Left cardiac atrium (tissue), 4 donors: Measurements from ENCODE around the gene CDC14C. TPM values are rescaled to one million over a fixed set of nuclear protein-coding genes. Genes with fewer than 3 reads are reported as not detected.
"Not testable (repeated sequence)": the region's sequence is repeated elsewhere in the genome, so short reads cannot be mapped to it uniquely, and the experiment has no call there.

ENCODE experiments used
- ATAC-seq, 2 donors: fragments of 200-7000 bp; cut with Tn5 transposase; one replicate each; pipeline ENCODE4 v1.9.1; 2020; ENCODE audit warnings: mild to moderate bottlenecking in 2 of 2, moderate library complexity in 2 of 2
- DNase-seq: peaks from one replicate; pipeline ENCODE4 v3.0.0-alpha.2; 2020
- intact Hi-C, 2 donors: fragments of 100-400 bp; cut with DNase I; formaldehyde crosslinking; loops; one replicate each; pipeline versions ENCODE4 v1.14.1 to v1.15.1; 2022 to 2023
- long read RNA-seq: library from polyadenylated mRNA; unstranded; transcript quantifications from one replicate; pipeline ENCODE4 v2.0.0, GENCODE V29; 2021
- total RNA-seq, 2 donors: library from RNA; stranded (reverse); fragmentation: NEBNext Ultra II Directional; extraction: Animal tissue kit (Norgen Biotek cat#: 25700); gene quantifications; one replicate each; pipeline ENCODE4 v1.2.1, GENCODE V29; 2021
- donor health status: DM: no; HTN: yes; CAD: no.
- donor health status: DM: no; HTN: yes; CAD: no; lungs with severe emphysema.
- donor health status: DM: yes; HTN: yes; CAD: no.
- donor health status: Dilated cardiomyopathy.

CDC14C gene
- not detected for total RNA-seq
- long read RNA-seq: 0 reads

GRCh38 chr7:48924433-48924832 lies at the start of gene CDC14C:
Gene CDC14C (plus strand): TSS chr7:48924547. CDS start chr7:48924673, 126 bp downstream.
- DNase-seq (no peak), ATAC-seq (no peak)
- intact Hi-C loops: no loop called here

GRCh38 chr7:48875045-48875916 lies 49.1 kb upstream of the CDC14C start:
- DNase-seq (peak; percentile 39), ATAC-seq (peak; percentile 57 to 68)
- intact Hi-C loops: loop anchor here (5.0 to 10.0 kb wide), 3 partner anchors 450 to 540 kb away; no protein-coding TSS in a partner anchor

- DNase-seq: no peak
- no peak for ATAC-seq
- intact Hi-C loops: loop anchor here (5.0 to 10.0 kb wide), 3 partner anchors 451 to 541 kb away; no protein-coding TSS in a partner anchor
Observed at GRCh38 chr7:48876087-48876486, 48.3 kb upstream of the CDC14C start.

- intact Hi-C loops: no loop called here
- DNase-seq (no peak), ATAC-seq (no peak)
Observed at GRCh38 chr7:48880851-48881250, 43.5 kb upstream of the CDC14C start.

GRCh38 chr7:48887500-48887899 lies 36.8 kb upstream of the CDC14C start:
- ATAC-seq (peak in 1 of 2 donors; percentile 82), DNase-seq (peak; percentile 30)
- intact Hi-C loops: no loop called here

GRCh38 chr7:48894574-48894973 lies 29.8 kb upstream of the CDC14C start:
- no peak for ATAC-seq
- no peak for DNase-seq
- intact Hi-C loops: no loop called here

GRCh38 chr7:48899932-48900331 lies 24.4 kb upstream of the CDC14C start:
- DNase-seq: no peak
- intact Hi-C loops: no loop called here
- no peak for ATAC-seq

- intact Hi-C loops: no loop called here
- DNase-seq (no peak), ATAC-seq (no peak)
Observed at GRCh38 chr7:48901966-48902365, 22.4 kb upstream of the CDC14C start.

- no peak for ATAC-seq
- intact Hi-C loops: no loop called here
Observed at GRCh38 chr7:48904975-48905374, 19.4 kb upstream of the CDC14C start.

GRCh38 chr7:48905686-48906085 lies 18.7 kb upstream of the CDC14C start:
- intact Hi-C loops, DNase-seq, ATAC-seq: not testable (repeated sequence)

More at GRCh38 chr7:48904975-48905374, 19.4 kb upstream of the CDC14C start:
- DNase-seq: no peak

GRCh38 chr7:48909887-48910286 lies 14.5 kb upstream of the CDC14C start:
- ATAC-seq, intact Hi-C loops, DNase-seq: not testable (repeated sequence)

- ATAC-seq (no peak), DNase-seq (no peak)
- intact Hi-C loops: no loop called here
Observed at GRCh38 chr7:48931481-48931880, 7.1 kb downstream of the CDC14C start.

GRCh38 chr7:48932126-48932910 lies 8.0 kb downstream of the CDC14C start:
- ATAC-seq: peak in 1 of 2 donors; percentile 78
- no peak for DNase-seq

GRCh38 chr7:48933549-48934085 lies 9.3 kb downstream of the CDC14C start:
- intact Hi-C loops: no loop called here

More at GRCh38 chr7:48932126-48932910, 8.0 kb downstream of the CDC14C start:
- intact Hi-C loops: no loop called here

GRCh38 chr7:48938539-48939295 lies 14.4 kb downstream of the CDC14C start:
- DNase-seq: peak; percentile 52
- intact Hi-C loops: no loop called here

More at GRCh38 chr7:48933549-48934085, 9.3 kb downstream of the CDC14C start:
- DNase-seq (no peak), ATAC-seq (no peak)

GRCh38 chr7:48943279-48943990 lies 19.1 kb downstream of the CDC14C start:
- ATAC-seq (peak in 1 of 2 donors; percentile 67), DNase-seq (no peak)
- intact Hi-C loops: no loop called here

More at GRCh38 chr7:48938539-48939295, 14.4 kb downstream of the CDC14C start:
- ATAC-seq: peak; percentile 82 to 90

GRCh38 chr7:48955916-48956315 lies 31.6 kb downstream of the CDC14C start:
- ATAC-seq (no peak), DNase-seq (no peak)
- intact Hi-C loops: no loop called here

- ATAC-seq (no peak), DNase-seq (no peak)
- intact Hi-C loops: no loop called here
Observed at GRCh38 chr7:48959676-48960075, 35.3 kb downstream of the CDC14C start.
